GM21515 (cell line): ENCODE measurements around the gene CCNL2.

Experiments used
- ATAC-seq: cut with Tn5 transposase; IDR thresholded peaks from one replicate; pipeline ENCODE4 v1.9.1; 2021; ENCODE audit not compliant: unreplicated experiment

Gene CCNL2

GRCh38 chr1:1344655-1345361, 54.3 kb downstream of the CCNL2 start:
- no peak for ATAC-seq

GRCh38 chr1:1343811-1344421, 55.2 kb downstream of the CCNL2 start:
- no peak for ATAC-seq

- no peak for ATAC-seq
Observed at GRCh38 chr1:1342584-1343115, 56.5 kb downstream of the CCNL2 start.

GRCh38 chr1:1342061-1342562, 57.0 kb downstream of the CCNL2 start:
- no peak for ATAC-seq

- ATAC-seq = no peak
Observed at GRCh38 chr1:1341549-1342021, 57.5 kb downstream of the CCNL2 start.

- ATAC-seq = no peak
Observed at GRCh38 chr1:1340791-1341548, 58.2 kb downstream of the CCNL2 start.

GRCh38 chr1:1340185-1340584, 59.0 kb downstream of the CCNL2 start:
- ATAC-seq = no peak

- no peak for ATAC-seq
Observed at GRCh38 chr1:1338278-1338677, 60.9 kb downstream of the CCNL2 start.

- ATAC-seq = no peak
Observed at GRCh38 chr1:1337793-1338147, 61.4 kb downstream of the CCNL2 start.

GRCh38 chr1:1336931-1337792, 62.0 kb downstream of the CCNL2 start:
- ATAC-seq = no peak

- no peak for ATAC-seq
Observed at GRCh38 chr1:1336446-1336845, 62.7 kb downstream of the CCNL2 start.

- no peak for ATAC-seq
Observed at GRCh38 chr1:1335792-1336248, 63.3 kb downstream of the CCNL2 start.
